BJ (cell line): ENCODE measurements around the gene NAA80. TPM values are rescaled to one million over a fixed set of nuclear protein-coding genes. Genes with fewer than 3 reads are reported as not detected.

Experiments
- CTCF ChIA-PET: fragments of 350-600 bp; formaldehyde crosslinking; extraction: SDS; loops from one replicate; lab custom pipeline; 2021; ENCODE audit warnings: antibody characterized with exemption, inconsistent platforms; lab: Yijun Ruan, JAX
- POLR2A ChIA-PET: fragments of 300-600 bp; sonication (Branson Sonifier 250); formaldehyde crosslinking; extraction: SDS; loops from one replicate; lab custom pipeline; 2021; ENCODE audit warnings: antibody characterized with exemption; lab: Charles Lee
- DNase-seq: peaks from one replicate; pipeline ENCODE4 v3.0.0-alpha.2; 2011; ENCODE audit warnings: low read depth
- H3K27me3 ChIP-seq: 2 replicates; pipeline ENCODE4 v1.6.0; 2011; ENCODE audit warnings: low read length; ENCODE audit not compliant: control insufficient read depth, insufficient read depth
- H3K36me3 ChIP-seq: 2 replicates; pipeline ENCODE4 v1.5.1; 2011; ENCODE audit warnings: low read length; ENCODE audit not compliant: control insufficient read depth, insufficient read depth
- H3K4me3 ChIP-seq: 2 replicates; pipeline ENCODE4 v1.5.1; 2011; ENCODE audit warnings: low read depth, mild to moderate bottlenecking, control low read depth, low read length
- CTCF ChIP-seq: IDR thresholded peaks from 2 replicates; pipeline ENCODE4 v1.5.1; 2011; ENCODE audit warnings: low read depth, mild to moderate bottlenecking, control low read depth, inconsistent platforms, low read length, moderate library complexity; ENCODE audit not compliant: insufficient read depth
- polyA plus RNA-seq: library from polyadenylated mRNA; depleted of rRNA; stranded (reverse); fragments of >200 nt; gene quantifications from 2 replicates; pipeline ENCODE4 v1.2.3, GENCODE V29; 2011

NAA80 gene
- polyA plus RNA-seq, 1 experiment = 5.8 TPM

DNA sequence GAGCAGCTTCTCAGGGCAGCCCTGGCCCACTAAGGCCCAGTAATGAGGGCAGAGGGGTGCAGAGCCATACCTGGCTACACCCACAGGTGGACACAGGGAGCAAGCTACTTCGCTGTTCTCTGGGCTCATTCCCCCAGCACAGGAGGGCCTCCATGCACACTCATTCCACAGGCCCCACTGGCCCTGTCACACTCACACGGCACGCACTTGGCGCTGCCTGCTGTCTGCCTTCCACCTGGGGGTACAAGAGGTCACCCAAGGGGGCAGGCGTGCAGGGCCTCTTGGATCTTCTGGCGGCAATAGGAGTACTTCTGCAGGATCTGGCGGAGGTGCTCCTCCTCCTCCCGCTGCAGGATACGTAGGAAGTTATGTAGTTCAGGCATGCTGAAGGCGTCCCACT, 31.1 kb upstream of the NAA80 start:
- Histone ChIP-seq H3K36me3 (peaks cover 27% of the 10 kb centered on the region), H3K27me3 (no peaks in the 10 kb centered on the region), H3K4me3 (no peak overlapping the region)
- ChIA-PET CTCF (no interaction called here), POLR2A (no interaction called here)
- TF ChIP-seq CTCF = no peak
- no peak for DNase-seq

- H3K4me3 ChIP-seq = peak within 1 kb of the TSS; percentile 72
- ChIA-PET POLR2A (interaction anchor here (1.6 kb wide), 1 partner anchor 9 kb away, joined by 5 read pairs; no protein-coding TSS in a partner anchor), CTCF (interaction anchor here (0.9 to 2.1 kb wide), 6 partner anchors 9 to 134 kb away, joined by 4 to 11 read pairs (median 5); partner anchors contain the start of genes GNAI2 and SEMA3B)
- peak; percentile 74 for DNase-seq
- TF ChIP-seq CTCF = no peak
- H3K36me3 ChIP-seq = peaks cover 27% of the 10 kb centered on the region
- H3K27me3 ChIP-seq = no peaks in the 10 kb centered on the region
Measured at GRCh38 chr3:50327943-50328691, 28.9 kb upstream of the NAA80 start, which contains the start of gene TUSC2. TSS of gene TUSC2 (minus strand) at chr3:50328223. CDS start at chr3:50328099, 124 bp downstream.

DNA sequence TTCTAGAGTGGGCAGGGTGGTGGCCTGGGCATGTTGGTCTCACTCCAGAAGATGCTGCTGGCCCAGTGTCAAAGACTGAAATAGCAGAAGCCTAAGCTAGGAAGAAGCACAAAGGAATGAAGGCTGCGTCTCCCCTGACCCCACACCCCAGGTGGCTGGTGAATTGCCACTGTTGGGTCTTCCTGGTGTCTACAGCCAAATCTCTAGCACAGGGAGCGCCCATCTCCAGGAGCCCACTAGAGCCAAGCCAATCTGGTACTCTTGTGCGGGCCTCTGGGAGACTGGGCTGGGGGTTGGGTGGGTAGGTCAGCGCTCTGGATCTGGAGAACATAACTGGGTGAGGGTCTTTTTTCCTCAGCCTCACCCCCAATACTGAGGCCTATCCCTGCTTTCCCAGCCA, 27.9 kb upstream of the NAA80 start:
- peak overlapping the region; percentile 72 for H3K4me3 ChIP-seq
- no peak for DNase-seq
- TF ChIP-seq CTCF = no peak
- H3K27me3 ChIP-seq = no peaks in the 10 kb centered on the region
- ChIA-PET CTCF (interaction anchor here (1.6 to 2.1 kb wide), 4 partner anchors 10 to 133 kb away, joined by 5 to 11 read pairs (median 6); partner anchors contain the start of gene SEMA3B), POLR2A (interaction anchor here (1.6 kb wide), 1 partner anchor 10 kb away, joined by 5 read pairs; no protein-coding TSS in a partner anchor)
- H3K36me3 ChIP-seq = peaks cover 26% of the 10 kb centered on the region

GRCh38 chr3:50326182-50326541, 27.0 kb upstream of the NAA80 start:
- ChIA-PET POLR2A (no interaction called here), CTCF (interaction anchor here (0.9 kb wide), 1 partner anchor 133 kb away, joined by 3 read pairs; no protein-coding TSS in a partner anchor)
- no peak for TF ChIP-seq CTCF
- H3K4me3 ChIP-seq = no peak overlapping the region
- DNase-seq = no peak
- H3K36me3 ChIP-seq = peaks cover 16% of the 10 kb centered on the region
- H3K27me3 ChIP-seq = no peaks in the 10 kb centered on the region

- Histone ChIP-seq H3K4me3 (no peak overlapping the region), H3K27me3 (no peaks in the 10 kb centered on the region), H3K36me3 (peaks cover 12% of the 10 kb centered on the region)
- ChIA-PET CTCF (interaction anchor here (0.8 to 3.0 kb wide), 6 partner anchors 10 to 132 kb away, joined by 3 to 32 read pairs (median 14); no protein-coding TSS in a partner anchor), POLR2A (no interaction called here)
- TF ChIP-seq CTCF = no peak
- DNase-seq = no peak
Measured at GRCh38 chr3:50325497-50326181, 26.4 kb upstream of the NAA80 start.
